T47D (cell line): ENCODE measurements around the gene GBP7.

Experiments used
- DNase-seq, 2 experiments: peaks; one replicate each; pipeline versions ENCODE4 v3.0.0 to v3.0.0-alpha.2; 2011 to 2012; ENCODE audit warnings: low read depth in 1 of 2, low spot score in 1 of 2
- JUND ChIP-seq: IDR thresholded peaks from 2 replicates; pipeline ENCODE4 v1.6.1; 2012; ENCODE audit warnings: low read depth
- in situ Hi-C: cut with HindIII; loops from 2 replicates; pipeline ENCODE4 v1.10.0; 2016; ENCODE audit warnings: low sequenced_read_pairs, low pct_unique_long_range_greater_than_20kb

Gene GBP7

DNA sequence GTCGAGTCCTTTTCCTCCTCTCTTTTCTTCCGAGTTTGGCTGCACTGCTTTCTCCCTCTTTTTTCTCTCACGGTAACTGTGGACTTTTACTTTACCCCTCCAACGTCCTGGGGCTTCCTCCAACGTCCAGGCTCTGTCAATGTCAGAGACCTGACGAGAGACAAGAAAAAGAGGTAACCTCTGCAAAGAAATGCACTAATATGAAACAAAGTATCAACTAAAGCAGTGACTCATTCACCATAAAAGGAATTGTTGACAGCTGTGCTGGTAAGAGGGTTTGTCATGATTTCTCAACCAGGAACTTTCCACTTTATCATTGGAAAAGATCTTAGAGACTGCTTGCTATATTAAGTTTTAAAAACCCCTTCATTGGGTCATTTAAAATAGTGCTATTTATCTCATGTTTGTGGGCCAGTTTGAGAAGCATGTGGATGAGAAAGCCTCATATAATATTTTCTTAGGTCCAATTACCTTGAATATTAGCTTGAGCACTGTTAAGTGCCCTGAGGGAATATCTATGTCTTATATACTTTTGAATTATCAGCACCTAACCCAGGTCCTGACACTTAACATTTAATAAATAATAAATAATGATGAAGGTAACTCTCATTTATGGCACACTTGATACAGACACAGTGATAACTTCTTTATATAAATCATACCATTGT is 49.8 kb downstream of the GBP7 start, which contains the start of gene GBP2:
Gene GBP2, minus strand, starts transcription at position 202 of the 668 bp plus-strand sequence. CDS start 4,148 bp downstream, outside the sequence.
- in situ Hi-C loops: no loop called here
- peak; percentile 5 to 17 for DNase-seq
- no peak for TF ChIP-seq JUND

- in situ Hi-C loops: no loop called here
- TF ChIP-seq JUND: no peak
- no peak for DNase-seq
Observed at GRCh38 chr1:89125240-89125912, 50.4 kb downstream of the GBP7 start.

DNA sequence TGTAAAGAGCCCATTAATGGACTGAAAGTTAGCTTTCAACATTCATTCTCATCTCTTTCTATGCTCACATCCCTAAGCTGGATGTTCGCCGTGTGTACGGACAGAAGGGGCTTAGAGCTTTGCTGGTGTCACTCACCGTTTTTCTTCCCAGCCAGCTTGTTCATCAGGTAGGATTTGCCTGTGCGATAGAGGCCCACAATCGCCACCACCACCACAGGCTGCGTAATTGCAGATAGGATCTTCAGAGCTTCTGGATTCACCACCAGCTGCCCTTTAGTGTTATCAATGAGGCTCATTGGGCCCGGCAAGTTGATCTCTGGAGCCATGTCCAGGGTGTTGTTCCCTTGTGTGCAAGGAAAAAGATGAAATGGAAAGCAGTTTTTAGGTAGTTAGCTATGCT is 54.2 kb downstream of the GBP7 start:
- in situ Hi-C loops: no loop called here
- no peak for TF ChIP-seq JUND
- DNase-seq: no peak

DNA sequence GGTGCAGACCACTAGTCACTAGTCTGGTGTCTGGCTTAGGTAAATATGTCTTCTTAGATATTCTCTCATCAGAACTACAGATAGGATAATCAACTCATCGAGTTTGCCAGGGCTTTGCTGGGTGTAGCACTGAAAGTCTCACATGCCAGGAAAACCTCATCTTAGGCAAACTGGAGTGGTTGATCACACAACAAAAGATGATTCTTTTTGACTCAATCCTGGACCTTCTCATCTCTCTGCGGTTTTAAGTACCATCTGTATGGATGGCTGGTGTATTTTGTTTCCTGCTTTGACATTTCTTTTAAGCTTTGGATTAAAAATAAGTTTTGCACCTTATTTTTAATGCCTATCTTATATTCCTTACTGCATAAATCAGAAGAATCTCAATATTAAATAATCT is 61.1 kb downstream of the GBP7 start:
- TF ChIP-seq JUND: no peak
- in situ Hi-C loops: no loop called here
- no peak for DNase-seq

GRCh38 chr1:89112871-89113613 is 62.8 kb downstream of the GBP7 start:
- DNase-seq: no peak
- TF ChIP-seq JUND: no peak
- in situ Hi-C loops: no loop called here

GRCh38 chr1:89104687-89105086 is 71.1 kb downstream of the GBP7 start:
- DNase-seq: no peak
- in situ Hi-C loops: no loop called here
- no peak for TF ChIP-seq JUND

DNA sequence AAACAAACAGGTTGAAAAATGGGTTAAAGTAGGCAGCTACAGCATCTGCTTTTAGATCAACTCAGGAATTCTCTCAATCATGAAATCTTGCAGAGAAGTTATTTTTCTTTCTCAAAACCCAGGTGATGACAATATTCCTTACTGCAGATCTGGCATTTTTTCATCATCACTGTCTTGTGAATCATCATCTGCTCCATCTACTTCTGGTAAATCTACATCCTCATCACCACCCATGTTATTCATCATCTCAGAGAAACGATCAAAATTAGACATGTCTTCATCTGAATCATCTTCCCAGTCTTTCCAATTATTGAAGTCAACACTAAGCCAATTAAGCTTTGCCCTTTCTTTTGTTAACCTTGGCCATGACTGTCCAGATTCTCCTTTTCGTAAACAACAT is 71.7 kb downstream of the GBP7 start:
- in situ Hi-C loops: no loop called here
- no peak for TF ChIP-seq JUND
- no peak for DNase-seq

DNA sequence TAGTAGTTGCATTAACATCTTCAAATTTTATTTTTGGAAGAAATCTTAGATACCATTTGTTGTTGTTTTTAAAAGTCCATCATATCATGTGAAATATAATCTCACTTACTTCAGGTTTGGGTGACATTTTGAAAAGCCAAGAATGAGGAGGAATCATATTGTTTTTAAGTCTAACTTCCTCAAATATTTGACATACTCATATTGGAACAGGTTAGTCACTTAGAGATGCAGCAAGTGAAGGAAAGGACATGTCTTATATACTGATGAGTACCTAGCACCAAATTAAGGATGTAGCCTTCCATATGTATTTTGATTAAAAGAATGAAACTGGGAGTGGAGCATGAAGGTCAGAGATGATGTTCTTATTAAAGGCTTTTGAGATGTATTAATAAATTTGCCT is 73.8 kb downstream of the GBP7 start:
- DNase-seq: no peak
- no peak for TF ChIP-seq JUND
- in situ Hi-C loops: no loop called here

DNA sequence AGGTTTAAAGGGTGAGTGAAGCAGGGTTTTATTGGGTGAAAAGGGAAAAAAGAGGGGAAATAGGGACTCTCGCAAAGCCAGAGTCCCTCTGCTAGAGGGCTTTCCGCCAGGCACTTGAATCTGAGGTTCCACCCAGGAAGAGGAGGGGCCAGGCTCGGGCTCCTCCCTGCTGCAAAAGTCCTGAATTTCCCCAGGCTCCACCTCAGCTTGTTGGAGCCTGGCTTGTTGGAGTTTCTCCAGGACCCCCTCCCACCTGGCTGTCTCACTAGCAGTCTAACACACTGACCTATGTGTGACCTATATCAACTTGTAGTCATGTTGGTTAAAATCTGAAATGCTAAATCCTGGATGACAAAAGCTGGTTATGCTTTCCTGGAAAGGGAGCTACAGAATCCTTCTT is 75.4 kb downstream of the GBP7 start:
- DNase-seq: no peak
- TF ChIP-seq JUND: no peak
- in situ Hi-C loops: no loop called here

DNA sequence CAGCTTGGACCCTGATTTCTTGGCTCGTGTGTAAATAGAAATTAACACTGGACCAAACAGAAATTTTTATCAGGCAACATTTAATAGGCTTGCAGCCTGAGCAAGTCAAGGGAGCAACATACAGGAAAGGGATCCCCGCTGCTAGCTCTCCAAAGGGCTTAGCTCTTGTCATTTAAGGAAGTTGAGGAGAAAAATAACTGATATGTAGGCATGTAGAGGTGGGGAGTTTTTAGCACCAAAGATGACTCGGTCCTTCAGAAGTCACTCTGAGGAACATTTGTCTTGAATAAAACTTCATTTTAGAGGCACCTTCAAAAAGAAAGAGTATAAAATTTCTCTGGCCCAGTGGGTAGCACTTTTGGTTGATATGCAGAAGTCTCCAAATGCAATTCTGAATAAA is 76.9 kb downstream of the GBP7 start:
- no peak for TF ChIP-seq JUND
- no peak for DNase-seq
- in situ Hi-C loops: no loop called here

DNA sequence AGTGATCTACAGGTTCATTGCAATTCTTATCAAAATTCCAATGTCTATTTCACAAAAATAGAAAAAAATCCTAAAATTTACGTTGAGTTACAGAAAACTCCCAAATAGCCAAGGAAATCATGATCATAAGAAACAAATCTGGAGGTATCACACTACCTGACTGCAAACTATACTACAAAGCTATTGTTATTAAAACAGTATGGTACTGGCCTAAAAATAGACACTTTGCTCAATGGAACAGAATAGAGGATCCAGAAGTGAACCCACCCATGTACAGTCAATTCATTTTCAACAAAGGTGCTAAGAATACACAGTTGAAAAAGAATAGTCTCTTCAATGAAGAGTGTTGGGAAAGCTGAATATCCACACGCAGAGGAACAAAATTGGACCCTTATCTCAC is 80.1 kb downstream of the GBP7 start:
- DNase-seq: no peak
- in situ Hi-C loops: no loop called here
- no peak for TF ChIP-seq JUND

DNA sequence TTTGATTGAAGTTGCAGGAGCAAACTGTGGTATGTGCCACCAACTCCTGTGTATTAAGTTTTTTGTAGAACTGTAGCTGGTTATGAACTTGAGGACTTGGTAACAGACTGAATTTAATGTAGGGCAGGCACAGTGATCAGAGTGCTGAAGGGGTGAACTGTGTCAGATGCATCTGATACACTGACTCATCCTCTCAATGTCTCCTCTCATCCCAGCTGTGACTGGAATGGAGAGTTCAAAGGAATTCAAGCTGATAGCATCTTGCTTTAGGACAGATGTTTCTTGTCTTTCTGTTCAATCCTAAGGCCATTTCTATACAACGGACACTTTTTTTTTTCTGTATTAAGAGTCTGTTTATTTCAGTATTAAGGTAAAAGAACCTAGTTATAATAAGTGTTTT is 85.8 kb downstream of the GBP7 start:
- no peak for DNase-seq
- in situ Hi-C loops: no loop called here
- TF ChIP-seq JUND: no peak

- DNase-seq: no peak
- TF ChIP-seq JUND: no peak
- in situ Hi-C loops: no loop called here
Observed at GRCh38 chr1:89088572-89088971, 87.2 kb downstream of the GBP7 start.

GRCh38 chr1:89087241-89087640 is 88.6 kb downstream of the GBP7 start:
- in situ Hi-C loops: no loop called here
- DNase-seq: no peak
- no peak for TF ChIP-seq JUND
